Left renal pelvis (tissue), 4 donors: ENCODE results near the gene GGNBP2. TPM values are rescaled to one million over a fixed set of nuclear protein-coding genes. Genes with fewer than 3 reads are reported as not detected.

ENCODE experiments used
- DNase-seq, 4 donors: peaks; one replicate each; pipeline ENCODE4 v3.0.0-alpha.2; 2013; ENCODE audit warnings: low read depth in 4 of 4, low spot score in 3 of 4
- polyA plus RNA-seq, 4 donors: library from polyadenylated mRNA; unstranded; fragments of 120-200 nt; gene quantifications; one replicate each; pipeline ENCODE4 v1.2.1, GENCODE V29; 2013; ENCODE audit not compliant: insufficient read length in 4 of 4

GGNBP2 gene
- polyA plus RNA-seq, 4 donors: 56.3 to 92.5 (median 85.9) TPM

DNA sequence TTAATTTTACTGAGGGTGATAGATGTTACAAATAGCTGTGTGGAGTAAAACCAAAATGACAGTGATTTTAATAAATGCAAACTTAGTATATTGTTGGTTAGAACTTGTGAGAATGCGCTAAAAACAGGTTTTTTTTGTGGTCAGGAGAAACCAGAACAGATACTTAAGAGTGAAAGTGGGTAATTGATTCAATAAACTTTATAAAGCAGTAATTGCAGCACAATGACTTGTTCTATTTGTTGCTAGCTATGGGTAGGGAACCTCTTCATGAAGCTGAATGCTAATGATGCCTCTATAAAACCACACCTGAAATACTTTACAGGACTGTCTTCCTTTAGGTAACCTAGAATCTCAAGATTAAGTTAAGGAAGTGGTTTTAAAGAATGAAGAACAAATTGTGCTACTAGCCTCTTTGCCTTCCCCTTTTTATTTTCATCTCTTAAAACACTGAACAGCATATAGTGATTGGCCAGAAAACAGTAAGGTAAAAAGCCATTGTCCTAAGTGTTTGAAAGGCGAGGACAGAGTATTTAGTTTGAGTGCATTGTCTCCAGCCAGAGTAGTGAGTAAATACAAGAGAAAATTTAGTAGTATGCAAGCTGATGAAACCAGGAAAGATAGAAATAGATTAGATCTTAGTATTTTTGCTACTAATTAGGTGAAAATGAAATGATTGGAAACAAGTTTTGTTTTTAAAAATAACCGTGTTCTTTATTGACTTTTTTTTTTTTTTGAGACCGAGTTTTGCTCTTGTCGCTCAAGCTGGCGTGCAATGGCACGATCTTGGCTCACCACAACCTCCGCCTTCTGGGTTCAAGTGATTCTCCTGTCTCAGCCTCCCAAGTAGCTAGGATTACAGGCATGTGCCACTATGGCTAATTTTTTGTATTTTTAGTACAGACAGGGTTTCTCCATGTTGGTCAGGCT is 6.0 kb downstream of the GGNBP2 start:
- no peak for DNase-seq

DNA sequence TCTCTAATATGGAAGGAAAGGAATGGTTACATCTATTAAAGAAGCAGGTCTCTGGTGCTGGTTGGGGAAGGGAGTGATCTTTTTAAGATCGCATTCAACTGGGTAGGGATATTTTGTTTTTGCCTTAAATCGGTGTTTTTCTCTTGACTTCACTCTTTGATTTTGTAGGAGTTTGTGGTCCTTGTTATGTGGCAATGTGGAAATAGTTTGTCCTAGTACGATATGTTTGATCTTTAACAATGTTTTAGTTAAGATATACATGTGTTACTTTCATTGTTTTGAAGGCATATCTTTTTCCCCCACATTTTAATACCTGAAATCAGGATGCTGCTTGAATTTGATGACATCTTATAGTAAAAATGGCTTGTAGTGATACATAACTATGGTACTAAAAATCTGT is 8.7 kb downstream of the GGNBP2 start:
- no peak for DNase-seq

DNA sequence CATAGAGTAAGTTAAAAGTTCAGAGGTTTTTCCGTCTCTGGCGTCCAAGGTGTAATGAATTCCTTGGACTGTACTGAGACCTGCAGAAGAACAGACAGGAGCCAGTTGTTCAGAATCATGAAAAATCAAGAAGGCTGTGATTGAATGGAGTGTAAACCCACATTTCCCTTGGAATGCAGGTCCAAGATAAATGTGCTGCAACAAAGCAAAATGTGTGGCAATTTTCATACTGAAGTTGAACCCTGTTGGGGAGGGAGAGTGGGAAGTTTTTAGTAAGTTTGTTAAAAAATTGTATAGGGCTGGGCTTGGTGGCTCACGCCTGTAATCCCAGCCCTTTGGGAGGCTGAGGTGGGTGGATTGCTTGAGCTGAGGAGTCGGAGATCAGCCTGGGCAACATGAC is 21.4 kb downstream of the GGNBP2 start:
- DNase-seq: no peak

DNA sequence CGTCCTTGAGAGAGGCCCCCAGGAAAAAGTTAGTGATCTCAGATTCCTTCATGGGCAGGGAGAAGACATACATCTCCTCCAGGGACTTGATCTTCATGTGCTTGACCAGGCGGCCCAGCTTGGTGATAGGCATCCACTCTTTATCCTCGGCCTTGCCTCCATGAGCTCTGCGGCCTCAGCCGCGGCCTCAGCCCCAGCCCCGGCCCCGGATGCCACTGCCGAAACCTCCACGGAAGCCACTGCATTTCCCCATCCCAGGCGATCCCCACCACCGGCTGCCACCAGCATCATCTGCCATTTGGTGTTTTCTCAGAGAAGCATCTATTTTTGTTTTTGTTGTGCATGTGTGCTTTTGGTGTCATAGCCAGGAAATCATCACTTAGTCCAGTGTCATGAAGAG is 30.3 kb downstream of the GGNBP2 start:
- DNase-seq: no peak

DNA sequence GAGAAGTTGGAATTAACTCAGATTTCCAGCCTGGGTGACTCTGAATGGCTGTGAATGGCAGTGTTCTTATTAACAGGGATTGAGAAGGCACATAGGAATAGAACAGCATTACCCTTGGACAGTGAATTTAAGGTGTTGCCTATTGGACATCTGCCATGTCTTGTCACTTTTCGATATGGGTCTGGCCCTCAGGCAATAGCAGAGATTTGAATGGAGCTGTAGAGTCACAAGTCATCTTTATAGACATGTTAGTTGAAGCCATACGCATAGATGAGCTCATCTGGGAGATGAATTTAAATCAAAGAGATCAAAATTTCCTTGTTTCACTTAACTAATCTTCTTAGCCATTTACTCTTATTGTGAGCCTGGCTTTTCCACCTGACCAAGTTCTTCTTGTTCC is 32.1 kb downstream of the GGNBP2 start:
- no peak for DNase-seq

DNA sequence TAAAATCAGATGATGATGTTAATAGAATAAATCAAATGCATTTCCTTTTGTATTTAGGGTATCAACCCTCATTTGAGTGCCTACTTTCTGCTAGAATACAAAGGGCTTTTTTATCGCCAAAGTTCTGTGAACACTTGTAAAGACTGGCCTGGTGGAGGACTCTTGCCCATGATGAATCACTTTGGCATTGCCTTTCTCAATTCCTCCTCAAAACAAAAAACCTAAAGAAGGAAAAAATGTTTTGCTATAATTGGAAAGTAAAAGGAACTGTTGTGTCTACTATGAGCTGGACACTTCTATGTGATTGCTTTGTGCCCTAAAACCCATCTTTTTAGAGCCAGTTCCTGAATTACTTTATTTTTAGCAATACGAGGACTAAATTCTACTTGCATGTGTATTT is 34.0 kb downstream of the GGNBP2 start:
- no peak for DNase-seq

DNA sequence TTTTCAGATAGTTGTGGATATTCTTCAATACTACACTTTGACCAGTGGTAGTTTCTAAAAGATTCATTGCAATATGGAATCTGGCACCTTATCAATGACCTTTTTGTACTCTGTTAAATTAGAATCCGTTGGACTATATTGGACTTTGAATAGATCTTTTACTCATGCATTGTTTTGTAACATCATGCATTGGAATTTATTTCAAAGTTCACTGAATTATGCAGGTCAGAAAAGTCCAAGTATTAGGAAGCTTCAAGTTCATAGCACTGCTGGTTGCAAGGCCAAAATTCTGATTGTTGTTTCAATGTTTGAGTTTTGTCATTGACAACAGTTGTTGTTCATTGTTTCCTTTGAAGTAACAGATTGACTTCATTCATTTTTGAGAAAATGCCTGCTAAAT is 39.1 kb downstream of the GGNBP2 start:
- no peak for DNase-seq

DNA sequence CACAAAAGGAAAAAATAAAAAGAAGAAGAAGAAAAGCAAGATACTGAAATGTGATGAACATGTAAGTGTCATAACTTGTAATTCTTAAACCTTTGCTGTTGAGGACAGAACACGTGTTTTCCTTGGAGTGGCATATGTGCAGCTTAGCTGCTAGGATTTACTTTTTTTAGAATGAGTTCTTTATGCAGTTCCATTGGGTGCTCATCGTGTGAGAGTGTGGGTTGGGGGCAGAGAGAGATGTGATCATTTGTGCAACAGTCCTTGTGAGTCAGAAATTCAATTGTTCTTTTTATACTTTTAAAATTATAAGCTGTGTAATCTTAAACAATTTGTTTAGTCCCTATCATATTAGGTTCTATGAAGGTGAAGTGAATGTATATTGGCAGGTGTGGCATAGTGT is 41.4 kb downstream of the GGNBP2 start:
- no peak for DNase-seq

DNA sequence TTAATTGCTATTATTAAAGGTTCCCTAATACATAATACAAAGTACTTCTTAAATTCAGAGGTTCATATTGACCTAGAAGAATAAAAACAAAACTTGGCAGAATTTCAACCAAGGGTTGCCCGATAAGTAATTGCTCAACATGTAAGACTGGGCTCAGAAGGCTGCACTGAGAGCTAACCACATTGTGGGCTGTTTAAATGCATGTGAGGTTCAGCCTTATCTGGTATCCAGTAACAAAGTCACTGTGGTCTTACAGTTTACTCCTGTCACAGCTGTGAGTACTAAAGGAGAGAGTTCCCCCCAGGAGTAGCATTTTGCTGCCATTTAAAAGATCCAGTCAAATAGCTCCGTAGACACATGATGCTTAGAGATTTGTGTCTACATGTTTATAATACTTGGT is 45.4 kb downstream of the GGNBP2 start:
- DNase-seq: no peak

DNA sequence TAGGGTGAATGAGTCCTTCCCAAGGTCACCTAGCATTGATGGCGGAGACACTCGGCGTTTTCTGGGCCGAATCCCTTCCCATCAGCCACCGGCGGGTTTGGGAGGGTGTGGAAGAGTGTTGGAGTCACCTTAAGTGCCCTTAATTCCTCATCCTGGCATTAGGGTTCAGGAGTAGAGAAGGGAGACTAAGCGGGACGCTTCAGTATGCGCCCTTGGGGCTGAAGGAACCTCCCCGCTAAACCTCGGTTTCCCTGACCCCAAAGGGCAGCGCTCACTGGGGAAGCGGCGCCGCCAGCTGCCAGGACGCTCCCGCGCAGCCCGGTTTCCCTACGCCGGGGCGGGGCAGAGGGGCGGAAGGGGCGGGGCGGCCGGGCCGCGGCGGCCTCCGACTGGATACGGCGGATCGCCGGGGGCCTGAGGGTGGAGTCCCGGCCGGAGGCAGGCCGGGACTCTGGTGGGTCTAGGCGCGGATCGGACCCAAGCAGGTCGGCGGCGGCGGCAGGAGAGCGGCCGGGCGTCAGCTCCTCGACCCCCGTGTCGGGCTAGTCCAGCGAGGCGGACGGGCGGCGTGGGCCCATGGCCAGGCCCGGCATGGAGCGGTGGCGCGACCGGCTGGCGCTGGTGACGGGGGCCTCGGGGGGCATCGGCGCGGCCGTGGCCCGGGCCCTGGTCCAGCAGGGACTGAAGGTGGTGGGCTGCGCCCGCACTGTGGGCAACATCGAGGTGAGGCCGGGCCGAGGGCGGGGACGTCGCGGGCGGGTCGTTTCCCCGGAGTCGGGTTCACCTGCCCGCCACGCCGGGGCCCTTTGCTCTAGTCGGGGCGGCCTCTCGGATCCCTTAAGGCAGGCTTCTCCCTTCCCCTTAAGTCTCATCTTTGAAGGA is 47.0 kb downstream of the GGNBP2 start, which contains the start of gene DHRS11:
TSS of gene DHRS11 (plus strand) at position 446 of the 882 bp plus-strand sequence. CDS start at position 577, 131 bp downstream.
- peak in 1 of 4 donors; percentile 39 for DNase-seq

DNA sequence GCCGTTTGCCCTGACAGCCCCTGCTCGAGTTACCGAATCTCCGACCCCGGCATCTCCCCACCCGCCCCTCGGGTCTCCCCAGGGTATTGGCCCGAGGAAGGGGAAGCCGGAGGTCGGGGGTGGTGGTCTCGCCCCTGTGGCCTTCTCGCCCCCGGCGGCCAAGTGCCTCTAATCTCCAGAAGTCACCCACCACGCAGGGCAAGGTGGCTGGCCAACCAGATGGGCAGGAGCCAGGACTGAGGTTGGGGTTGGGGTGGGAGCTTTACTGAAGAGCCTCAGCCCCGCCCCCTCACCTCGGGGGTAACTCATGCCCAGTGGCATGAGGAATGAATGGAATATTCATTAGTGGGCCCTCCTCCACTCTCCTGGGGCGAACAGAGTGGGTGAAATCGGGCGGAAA is 47.6 kb downstream of the GGNBP2 start:
- no peak for DNase-seq

DNA sequence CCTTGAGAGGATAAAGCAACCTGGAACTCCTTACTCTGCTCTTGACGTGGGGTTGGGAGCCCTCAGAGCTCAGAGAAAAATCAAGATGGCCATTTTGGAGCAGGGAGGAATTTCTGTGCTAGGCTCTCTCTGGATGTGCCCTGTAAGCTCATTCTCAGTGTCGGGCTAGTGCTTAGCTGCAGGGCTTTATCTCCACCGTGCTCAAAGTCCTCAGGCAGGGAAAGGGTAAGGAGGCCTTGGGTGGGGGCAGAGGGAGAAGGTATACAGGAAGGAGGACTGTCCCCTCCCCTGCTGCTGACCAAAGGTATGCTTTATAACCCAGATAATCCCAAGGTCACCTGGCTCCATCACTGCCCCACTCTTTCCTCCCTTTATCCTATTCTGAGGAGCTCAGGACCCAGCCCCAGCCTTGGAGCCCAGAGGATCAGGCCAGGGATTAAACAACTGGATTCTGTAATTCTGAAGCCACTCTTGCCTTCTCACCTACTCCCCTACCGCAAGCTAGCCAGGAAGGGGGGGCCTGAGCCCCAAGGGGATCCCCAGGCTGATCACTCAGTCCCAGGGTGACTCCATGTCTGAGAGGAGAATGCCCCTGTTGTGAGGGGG is 48.1 kb downstream of the GGNBP2 start:
- no peak for DNase-seq

DNA sequence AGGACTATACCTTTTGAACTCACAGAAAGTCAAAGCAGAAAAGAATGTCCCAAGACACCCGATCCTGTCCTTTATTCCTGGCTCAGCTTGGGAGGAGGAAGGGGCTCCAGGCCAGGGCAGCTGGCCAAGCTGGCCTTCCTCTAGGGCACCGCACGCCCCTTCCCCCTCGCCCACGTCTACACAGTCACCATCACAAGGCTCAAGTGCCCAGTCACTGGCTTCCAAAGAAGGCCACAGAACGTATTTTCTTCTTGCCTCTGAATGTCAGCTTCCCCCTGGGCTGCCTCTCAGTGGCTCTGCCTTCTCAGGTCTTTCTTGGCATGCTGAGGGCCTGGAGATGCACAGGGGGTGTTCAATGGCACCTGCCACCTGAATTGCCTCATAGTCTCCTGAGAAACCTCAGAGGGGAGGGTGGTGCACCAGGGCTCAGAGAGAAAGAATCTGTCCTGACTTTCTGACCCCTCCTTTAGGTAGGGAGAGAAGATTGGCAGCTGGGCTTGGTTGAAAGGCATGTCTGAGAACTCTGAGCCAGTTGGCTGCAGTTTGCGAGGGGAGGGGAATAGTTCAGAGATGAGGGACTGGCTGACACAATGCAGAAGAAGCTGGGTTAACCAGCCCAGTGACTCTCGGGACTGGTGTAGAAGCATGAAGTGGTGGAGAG is 49.1 kb downstream of the GGNBP2 start:
- DNase-seq: no peak

DNA sequence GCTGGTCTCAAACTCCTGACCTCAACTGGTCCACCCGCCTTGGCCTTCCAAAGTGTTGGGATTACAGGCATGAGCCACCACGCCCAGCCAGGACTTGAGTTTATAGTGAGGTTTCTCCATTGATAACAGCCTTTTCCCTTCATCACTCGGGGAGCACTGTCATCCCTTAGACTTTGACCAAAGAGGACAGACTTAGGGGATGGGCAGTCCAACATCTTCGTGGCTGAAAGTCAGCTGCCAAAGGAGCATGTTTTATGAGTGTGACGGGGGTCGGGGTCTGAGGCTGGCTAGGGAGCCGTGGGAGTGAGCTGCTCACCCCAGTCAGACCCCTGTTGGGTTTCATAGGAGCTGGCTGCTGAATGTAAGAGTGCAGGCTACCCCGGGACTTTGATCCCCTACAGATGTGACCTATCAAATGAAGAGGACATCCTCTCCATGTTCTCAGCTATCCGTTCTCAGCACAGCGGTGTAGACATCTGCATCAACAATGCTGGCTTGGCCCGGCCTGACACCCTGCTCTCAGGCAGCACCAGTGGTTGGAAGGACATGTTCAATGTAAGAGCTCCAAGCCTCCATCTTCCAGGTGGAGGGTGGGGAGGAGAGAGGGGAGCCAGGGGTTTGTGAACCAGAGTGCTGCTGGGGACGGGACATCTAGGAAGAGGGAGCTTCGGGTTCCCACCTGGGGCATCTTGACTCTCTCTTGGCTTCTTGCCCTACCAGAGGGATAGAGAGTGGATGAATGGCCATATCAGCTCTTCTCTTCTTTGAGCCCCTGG is 50.1 kb downstream of the GGNBP2 start:
- DNase-seq: no peak

DNA sequence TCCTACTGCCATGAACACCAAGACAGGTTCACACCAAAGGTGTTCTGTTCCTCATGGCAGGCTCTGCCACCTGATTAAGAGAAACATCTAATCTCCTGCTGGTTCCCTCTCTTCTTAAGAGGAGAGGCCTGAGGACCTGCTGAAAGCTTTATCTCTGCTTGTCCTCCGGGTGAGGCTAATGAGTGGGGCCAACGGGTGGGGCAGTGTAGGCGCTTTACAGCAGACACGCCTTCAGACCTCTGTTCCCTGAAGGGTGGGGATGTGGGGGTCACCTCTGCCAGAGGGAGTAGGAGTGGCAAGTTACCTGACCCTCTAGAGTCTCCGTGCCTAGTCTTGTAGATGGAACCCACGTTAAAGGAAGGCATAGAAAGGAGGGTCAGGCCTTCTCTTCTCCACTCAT is 52.5 kb downstream of the GGNBP2 start:
- DNase-seq: no peak

DNA sequence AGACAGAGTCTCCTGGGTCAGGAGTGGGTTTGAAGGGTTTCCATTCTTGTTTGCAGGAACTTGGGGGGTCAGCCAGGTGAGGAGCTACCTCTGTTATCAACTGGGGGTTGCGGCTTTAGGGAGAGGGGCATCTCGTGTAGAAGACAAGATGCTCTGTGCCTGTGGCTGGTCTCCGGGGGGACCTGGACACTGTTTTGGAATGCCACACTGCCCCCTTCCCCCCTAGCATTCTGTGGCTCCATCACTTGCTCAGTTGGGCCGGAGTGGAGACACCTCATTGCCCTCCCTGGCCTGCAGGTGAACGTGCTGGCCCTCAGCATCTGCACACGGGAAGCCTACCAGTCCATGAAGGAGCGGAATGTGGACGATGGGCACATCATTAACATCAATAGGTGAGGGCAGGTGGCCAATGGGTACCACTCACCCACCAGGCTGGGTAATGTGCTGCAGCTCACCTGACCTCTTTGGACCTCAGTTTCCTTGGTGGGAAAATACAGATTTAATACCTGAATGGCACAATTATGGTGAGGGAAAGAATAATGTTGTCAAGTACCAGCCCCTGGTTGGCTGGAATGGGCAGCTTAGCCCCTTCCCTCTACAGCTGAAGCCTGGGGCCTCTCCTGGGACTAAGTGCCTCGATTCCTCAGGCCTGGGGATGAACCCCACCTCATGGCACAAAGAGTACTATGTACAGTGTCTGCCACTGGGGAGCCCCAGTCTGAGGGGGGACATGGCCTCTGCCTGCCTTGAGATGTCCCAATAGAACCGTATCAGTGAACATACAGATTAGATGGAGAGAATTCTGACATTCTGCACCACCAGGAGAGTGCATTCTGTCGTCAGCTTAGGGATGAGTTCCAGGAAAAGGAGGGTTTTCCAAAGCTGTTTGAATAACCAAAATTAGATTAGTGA is 53.4 kb downstream of the GGNBP2 start:
- no peak for DNase-seq

DNA sequence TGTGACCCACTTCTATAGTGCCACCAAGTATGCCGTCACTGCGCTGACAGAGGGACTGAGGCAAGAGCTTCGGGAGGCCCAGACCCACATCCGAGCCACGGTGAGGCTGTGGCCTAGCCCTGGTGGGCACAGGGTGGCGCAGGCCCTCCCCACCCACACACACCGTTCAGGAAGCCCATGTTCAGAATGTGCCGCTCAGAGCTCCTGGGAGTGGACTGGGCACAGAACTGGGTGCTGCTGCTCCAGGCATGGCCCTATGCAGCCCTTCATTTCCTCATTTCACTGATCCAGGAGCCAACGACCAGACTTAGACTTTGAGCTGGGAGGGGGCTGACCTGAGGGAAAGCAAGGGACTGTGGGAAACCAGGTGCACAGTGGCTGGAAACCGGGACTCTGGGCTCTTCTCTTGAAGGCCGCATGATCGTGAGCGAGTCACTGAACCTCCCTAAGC is 54.3 kb downstream of the GGNBP2 start:
- DNase-seq: no peak

DNA sequence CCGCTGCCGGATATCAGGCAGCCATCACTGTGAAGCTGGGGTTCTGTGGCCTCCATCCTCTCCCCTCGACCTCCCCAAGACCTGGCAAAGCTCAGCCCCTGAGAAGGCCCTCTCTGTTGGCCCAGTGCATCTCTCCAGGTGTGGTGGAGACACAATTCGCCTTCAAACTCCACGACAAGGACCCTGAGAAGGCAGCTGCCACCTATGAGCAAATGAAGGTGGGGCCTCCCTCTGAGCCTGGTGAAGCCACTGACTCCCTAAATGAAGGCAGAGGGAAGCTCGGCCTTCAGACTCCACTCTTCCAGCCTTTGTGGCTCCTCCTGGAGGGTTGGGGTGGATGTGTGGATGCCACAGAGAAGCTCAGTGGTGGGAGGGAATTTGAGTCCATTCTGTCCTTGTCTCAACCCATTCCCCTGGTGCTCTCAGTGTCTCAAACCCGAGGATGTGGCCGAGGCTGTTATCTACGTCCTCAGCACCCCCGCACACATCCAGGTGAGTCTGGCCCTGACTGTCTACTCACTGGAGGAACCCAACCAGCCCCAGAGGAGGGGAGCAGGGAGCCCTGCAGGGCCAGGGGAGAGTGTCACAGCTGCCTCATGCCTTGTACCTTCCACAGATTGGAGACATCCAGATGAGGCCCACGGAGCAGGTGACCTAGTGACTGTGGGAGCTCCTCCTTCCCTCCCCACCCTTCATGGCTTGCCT is 55.0 kb downstream of the GGNBP2 start:
- no peak for DNase-seq
